Colonic mucosa (tissue), 4 donors: Measurements from ENCODE around the gene CLTCL1. TPM values are rescaled to one million over a fixed set of nuclear protein-coding genes. Genes with fewer than 3 reads are reported as not detected.
"Not testable (repeated sequence)": the region's sequence is repeated elsewhere in the genome, so short reads cannot be mapped to it uniquely, and the experiment has no call there.

Experiments
- DNase-seq: peaks from one replicate; pipeline ENCODE4 v3.0.0-alpha.2; 2020
- H3K27ac ChIP-seq: fragments of 200-600 bp; one replicate; pipeline ENCODE4 v1.8.0; 2021
- H3K27me3 ChIP-seq: fragments of 200-600 bp; one replicate; pipeline ENCODE4 v1.8.0; 2021
- H3K36me3 ChIP-seq: fragments of 200-600 bp; one replicate; pipeline ENCODE4 v1.8.0; 2021
- H3K4me1 ChIP-seq: fragments of 200-600 bp; one replicate; pipeline ENCODE4 v1.8.0; 2021; ENCODE audit warnings: mild to moderate bottlenecking
- H3K4me3 ChIP-seq: fragments of 200-600 bp; one replicate; pipeline ENCODE4 v1.8.0; 2021
- H3K9ac ChIP-seq, 2 donors: one replicate each; pipeline ENCODE4 v1.7.0; 2013; ENCODE audit warnings: control low read depth in 2 of 2, low read depth in 2 of 2, low read length in 2 of 2
- H3K9me3 ChIP-seq: fragments of 200-600 bp; one replicate; pipeline ENCODE4 v1.8.0; 2021
- CTCF ChIP-seq: fragments of 200-600 bp; IDR thresholded peaks from one replicate; pipeline ENCODE4 v1.8.0; 2022; ENCODE audit warnings: antibody characterized with exemption, mild to moderate bottlenecking
- intact Hi-C: fragments of 100-400 bp; cut with DNase I; formaldehyde crosslinking; loops from one replicate; pipeline ENCODE4 v1.14.1; 2022
- total RNA-seq, 2 donors: library from RNA; stranded (reverse); fragmentation: NEBNext Ultra II Directional in 1 of 2; extraction: Animal tissue kit (Norgen Biotek cat#: 25700) in 1 of 2; gene quantifications; one replicate each; pipeline ENCODE4 v1.2.1, GENCODE V29; 2021
- donor health status: healthy.
- donor health status: DM: no; HTN: no; CAD: no.
- donor health status: DM: no; HTN: no; CAD: no.

Gene CLTCL1
- total RNA-seq, 2 donors from 2014 or later = 3.4 to 3.5 TPM

GRCh38 chr22:19330865-19331418 is 39.4 kb upstream of the CLTCL1 start:
- no peak for DNase-seq
- TF ChIP-seq CTCF = no peak
- Histone ChIP-seq H3K27ac (no peak overlapping the region), H3K27me3 (no peaks in the 10 kb centered on the region), H3K9me3 (no peaks in the 10 kb centered on the region), H3K36me3 (peaks cover 13% of the 10 kb centered on the region), H3K4me3 (no peak overlapping the region), H3K9ac (no peak overlapping the region), H3K4me1 (no peaks in the 10 kb centered on the region)
- intact Hi-C loops = no loop called here

- H3K9me3 ChIP-seq, intact Hi-C loops, H3K4me3 ChIP-seq, H3K9ac ChIP-seq, H3K27ac ChIP-seq, H3K27me3 ChIP-seq, H3K4me1 ChIP-seq, DNase-seq: not testable (repeated sequence)
- H3K36me3 ChIP-seq = peaks cover 13% of the 10 kb centered on the region
Measured at GRCh38 chr22:19330205-19330604, 38.7 kb upstream of the CLTCL1 start.

- Histone ChIP-seq H3K9ac (no peak overlapping the region), H3K27ac (no peak overlapping the region), H3K4me1 (no peaks in the 10 kb centered on the region), H3K27me3 (no peaks in the 10 kb centered on the region), H3K9me3 (no peaks in the 10 kb centered on the region), H3K4me3 (no peak overlapping the region), H3K36me3 (peaks cover 13% of the 10 kb centered on the region)
- TF ChIP-seq CTCF = no peak
- intact Hi-C loops = no loop called here
- no peak for DNase-seq
Measured at GRCh38 chr22:19329454-19329853, 37.9 kb upstream of the CLTCL1 start.

- Histone ChIP-seq H3K9me3 (no peaks in the 10 kb centered on the region), H3K4me1 (no peaks in the 10 kb centered on the region), H3K27me3 (no peaks in the 10 kb centered on the region), H3K36me3 (peaks cover 11% of the 10 kb centered on the region), H3K27ac (no peak overlapping the region), H3K4me3 (no peak overlapping the region), H3K9ac (no peak overlapping the region)
- intact Hi-C loops = no loop called here
- no peak for DNase-seq
- no peak for TF ChIP-seq CTCF
Measured at GRCh38 chr22:19325296-19325948, 33.9 kb upstream of the CLTCL1 start.

- H3K9ac ChIP-seq, H3K27ac ChIP-seq, DNase-seq, H3K4me3 ChIP-seq, H3K36me3 ChIP-seq, H3K27me3 ChIP-seq, intact Hi-C loops, H3K9me3 ChIP-seq, H3K4me1 ChIP-seq: not testable (repeated sequence)
Measured at GRCh38 chr22:19323420-19323819, 31.9 kb upstream of the CLTCL1 start.

- Histone ChIP-seq H3K9ac (no peak overlapping the region), H3K9me3 (no peaks in the 10 kb centered on the region), H3K4me3 (no peak overlapping the region), H3K4me1 (no peaks in the 10 kb centered on the region), H3K27me3 (no peaks in the 10 kb centered on the region), H3K36me3 (no peaks in the 10 kb centered on the region), H3K27ac (no peak overlapping the region)
- no peak for TF ChIP-seq CTCF
- intact Hi-C loops = no loop called here
- DNase-seq = no peak
Measured at GRCh38 chr22:19321757-19322156, 30.2 kb upstream of the CLTCL1 start.

GRCh38 chr22:19320136-19320535 is 28.6 kb upstream of the CLTCL1 start:
- H3K4me1 ChIP-seq, H3K9me3 ChIP-seq, H3K4me3 ChIP-seq, H3K36me3 ChIP-seq, H3K9ac ChIP-seq, H3K27me3 ChIP-seq, H3K27ac ChIP-seq, intact Hi-C loops, DNase-seq: not testable (repeated sequence)
